CD4-positive, alpha-beta T cell treated with Interleukin-17A for 1 hour (primary cell): Measurements from ENCODE around the gene TARDBP.
"Not testable (repeated sequence)": the region's sequence is repeated elsewhere in the genome, so short reads cannot be mapped to it uniquely, and the experiment has no call there.

ENCODE experiments used
- DNase-seq: peaks from one replicate; pipeline ENCODE4 v3.0.0-alpha.2; 2020

TARDBP gene

DNA sequence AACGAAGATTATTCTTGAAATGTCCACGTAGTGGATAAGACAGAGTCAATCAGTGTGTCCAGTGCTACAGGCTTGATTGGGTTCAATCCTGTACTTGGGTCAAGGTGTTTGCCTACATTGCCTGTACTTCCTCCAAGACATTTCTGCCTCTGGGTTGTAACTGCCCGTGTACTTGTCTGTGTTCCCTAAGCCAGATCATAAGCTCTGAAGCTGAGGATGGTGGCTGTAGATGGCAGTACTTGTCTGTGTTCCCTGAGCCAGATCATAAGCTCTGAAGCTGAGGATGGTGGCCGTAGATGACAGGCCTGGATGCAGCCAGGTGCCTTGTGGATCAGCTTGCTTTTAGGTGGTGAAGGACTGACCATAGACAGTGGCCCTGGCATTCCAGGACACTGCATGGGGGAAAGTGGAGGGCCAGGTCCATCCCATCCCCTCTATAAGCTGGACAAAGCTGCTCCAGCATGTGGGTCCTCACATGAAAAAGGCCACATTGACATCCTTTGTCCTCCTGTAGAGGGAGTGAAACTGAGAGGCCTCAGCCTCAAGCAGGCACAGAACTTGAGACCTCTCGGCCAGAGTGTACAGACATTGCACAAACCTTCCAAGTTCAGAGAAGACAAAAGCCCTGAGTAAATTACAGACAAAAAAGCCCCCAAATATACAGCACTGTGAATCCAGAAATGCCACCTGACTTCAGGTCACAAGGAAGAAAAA, 49.4 kb downstream of the TARDBP start:
- DNase-seq: no peak

DNA sequence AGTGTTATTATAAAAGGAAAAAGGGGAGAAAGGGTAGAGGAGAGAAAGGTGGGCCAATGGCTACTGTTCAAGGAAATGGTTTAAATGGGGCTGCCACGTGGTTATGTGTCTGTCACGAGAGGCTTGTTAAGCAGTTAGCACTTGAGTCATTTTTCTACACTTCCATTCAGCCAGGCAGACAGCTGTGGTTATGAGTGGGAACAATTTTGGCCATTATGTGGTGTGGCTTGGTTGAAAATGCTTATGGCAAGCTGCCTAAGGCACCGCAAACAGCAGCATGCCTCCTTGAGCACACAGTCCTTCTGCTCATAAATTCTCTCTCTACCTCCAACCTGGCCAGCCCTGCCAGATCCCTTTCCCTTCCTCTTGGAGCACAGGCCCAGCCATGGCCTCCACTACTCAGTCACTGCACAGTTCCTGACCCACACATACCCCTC, 50.5 kb downstream of the TARDBP start:
- DNase-seq: peak; percentile 39

DNA sequence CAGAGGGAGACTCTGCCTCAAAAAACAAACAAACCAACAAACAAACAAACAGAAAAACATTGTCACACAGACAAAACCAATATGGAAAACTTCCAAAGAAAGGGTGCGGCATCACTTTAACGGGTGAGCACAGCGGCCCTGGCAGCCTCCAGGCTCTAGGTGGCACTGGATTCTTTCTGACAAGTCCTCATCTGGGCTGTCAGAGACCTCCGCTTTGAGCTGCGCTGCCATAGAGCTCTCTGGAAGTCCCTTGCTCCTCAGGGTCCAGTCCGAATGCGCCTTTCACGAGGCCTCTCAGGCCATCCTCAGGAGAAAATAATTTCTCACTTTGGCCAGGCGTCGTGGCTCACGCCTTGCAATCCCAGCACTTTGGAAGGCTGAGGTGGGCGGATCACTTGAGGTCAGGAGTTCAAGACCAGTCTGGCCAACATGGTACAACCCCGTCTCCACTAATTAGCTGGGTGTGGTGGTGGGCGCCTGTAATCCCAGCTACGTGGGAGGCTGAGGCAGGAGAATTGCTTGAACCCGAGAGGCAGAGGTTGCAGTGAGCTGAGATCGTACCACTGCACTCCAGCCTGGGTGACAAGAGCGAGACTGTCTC, 51.6 kb downstream of the TARDBP start:
- not testable (repeated sequence) for DNase-seq

DNA sequence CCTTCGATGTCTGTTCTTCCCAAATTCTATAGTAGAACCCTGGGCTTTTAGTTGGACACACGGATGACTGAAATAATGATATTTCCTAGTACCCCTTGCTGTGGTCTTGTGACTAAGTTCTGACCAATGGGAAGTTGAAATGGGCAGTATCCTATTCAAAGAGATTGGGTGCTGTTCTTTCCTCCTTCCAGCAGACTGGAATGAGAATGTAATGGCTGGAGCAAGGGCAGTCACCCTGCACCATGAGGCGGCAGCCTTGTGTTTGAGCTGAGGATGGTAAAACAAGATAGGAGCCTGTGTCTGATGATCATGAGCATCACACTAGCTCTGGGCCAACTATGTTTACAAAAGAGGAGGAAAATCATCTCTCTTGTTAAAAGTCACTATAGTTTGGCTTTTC, 52.5 kb downstream of the TARDBP start:
- DNase-seq: no peak

DNA sequence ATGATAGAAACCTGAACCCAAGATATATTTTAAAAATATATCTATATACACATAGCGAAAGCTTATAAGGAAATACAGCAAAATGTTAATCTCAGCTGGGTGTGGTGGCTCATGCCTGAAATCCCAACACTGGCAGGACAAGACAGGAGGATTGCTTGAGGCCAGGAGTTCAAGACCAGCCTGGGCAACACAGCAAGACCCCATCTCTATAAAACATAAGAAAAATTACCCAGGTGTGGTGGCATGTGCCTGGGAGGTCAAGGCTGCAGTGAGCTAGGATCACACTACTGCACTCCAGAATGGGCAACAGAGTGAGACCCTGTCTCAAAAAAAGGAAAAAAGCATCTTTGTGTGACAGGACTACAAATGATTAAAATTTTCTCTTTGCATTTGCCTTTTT, 53.3 kb downstream of the TARDBP start:
- DNase-seq: no peak

DNA sequence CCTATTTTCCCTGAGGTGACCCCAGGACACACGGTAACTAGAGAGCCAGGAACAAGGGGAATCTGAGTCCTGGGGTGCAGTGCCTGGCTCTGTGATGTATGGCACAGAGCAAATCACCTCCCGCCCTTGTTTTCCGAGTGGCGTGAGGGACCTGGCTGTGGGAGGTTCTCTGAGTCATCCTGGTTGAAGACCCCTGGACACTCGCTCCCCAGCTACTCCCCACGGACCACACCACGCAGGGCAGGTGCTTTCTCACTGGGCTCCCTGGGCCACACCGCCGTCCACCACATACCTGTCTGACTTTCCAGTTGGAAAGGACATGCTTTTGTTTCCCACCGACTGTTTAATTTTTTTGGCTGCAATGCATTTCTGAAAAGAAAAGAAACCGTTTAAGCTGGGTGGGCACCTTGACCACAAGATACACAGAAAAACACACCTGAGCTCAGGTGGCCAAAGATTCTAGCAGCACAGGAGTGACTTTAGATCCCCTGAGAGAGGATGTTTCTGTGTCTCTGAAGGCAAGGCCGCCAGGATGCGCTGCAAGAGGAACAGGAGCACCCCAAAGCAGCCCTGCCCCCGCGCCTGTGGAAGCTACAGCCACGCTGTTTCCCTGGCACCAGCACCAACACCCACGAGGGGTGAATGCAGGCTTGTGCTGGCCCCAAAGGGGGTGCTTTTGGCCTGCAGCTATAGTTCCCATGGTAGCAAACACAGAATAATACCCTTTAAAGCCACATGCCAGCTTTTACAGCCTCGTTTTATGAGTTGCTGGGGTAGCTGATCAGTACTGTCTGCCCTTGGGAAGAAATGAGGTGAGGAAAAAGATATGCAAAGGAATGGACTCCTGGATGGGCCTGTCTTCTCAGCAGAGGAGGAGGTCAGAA, 55.5 kb downstream of the TARDBP start:
- DNase-seq: no peak

DNA sequence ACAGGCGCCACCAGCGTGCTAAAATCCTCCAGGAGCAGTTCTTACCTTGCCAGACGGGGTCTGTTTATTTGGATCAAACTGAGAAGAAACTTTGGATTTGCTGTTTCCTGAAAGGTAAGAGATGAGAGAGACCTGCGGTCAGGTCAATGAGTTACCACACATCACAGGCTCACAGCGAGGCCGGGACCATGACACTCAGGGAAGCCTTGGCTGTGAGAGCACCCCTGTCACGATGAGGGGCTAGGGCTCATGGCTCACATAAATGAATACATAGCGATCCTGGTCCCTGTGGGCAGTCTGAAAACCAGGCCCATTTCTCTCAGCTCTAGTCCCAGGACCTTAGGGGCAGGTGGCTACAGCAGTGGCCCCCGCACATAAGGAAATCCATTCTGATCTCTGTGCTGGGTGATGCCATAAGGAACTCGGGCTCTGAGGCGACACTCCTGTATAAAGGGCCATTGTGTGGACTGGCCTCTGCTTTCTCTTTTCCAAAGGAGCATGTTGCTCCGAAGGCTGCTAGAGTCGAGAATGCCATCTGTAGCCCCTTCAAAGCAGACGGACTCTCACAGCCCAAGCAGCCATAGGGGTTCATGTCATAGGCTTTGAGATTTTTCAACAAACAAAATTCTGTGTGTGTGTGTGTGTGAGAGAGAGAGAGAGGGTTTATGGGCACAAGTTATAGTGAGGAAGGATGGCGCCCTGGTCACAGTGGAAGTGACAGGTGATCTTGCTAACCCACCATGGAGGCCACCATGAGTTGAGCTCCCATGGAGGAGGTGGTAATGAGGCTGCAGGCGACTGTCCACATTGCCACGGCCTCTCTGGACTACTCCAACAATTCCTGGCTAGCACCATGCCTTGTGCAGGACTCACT, 56.4 kb downstream of the TARDBP start:
- DNase-seq: no peak

DNA sequence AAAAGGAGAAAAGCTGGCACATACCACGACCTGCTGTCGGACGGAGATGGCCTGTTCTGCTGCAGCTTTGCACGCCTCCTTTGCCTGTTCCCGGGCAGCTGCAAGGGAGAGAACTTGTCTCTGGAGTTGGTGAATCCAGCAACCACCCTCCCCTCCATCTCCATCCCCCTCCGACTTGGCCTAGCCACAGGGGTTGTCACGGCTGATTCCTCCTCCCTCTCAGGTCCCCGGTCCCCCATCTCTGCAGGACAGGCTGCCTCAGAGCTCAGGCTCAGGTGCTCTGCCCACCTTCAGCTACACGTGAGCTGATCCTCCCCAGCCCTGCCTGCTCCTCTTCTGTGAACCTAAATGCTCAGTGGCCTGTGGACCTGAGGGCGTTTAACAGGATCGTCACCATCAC, 58.4 kb downstream of the TARDBP start:
- DNase-seq: no peak

DNA sequence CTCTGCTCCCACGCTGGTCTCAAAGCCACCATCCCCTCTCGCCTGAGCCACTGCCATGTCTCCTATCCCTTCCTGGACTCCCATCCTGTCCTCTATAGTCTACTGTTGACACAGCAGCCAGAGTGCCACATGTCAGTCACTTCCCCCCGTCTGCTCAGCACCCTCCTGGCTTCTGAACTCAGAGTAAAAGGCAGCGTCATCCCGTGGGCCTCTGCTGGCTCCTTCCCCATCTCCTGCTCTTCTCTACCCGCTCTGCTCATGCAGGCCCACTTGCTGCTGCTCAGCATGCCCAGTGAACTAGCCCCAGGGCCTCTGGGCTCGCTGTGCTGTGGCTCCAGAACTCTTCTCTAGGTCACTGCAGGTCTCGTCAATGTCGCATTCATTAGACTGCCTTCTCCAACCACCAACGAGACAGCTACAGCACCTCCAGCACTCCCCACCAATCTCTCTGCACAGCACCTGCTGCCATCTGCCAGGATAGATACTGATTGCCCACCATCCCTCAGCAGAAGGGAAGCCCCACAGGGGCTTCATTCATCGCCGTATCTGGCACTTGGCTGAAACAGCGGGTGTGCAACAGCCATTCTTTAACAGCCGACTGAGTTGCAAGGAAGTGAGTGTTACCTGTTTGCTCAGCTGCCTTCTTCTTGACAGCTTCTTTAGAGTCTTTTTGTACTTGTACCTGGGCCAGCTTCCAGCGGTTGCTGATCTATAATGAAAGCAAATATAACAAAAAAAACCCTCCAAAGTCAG, 59.2 kb downstream of the TARDBP start:
- no peak for DNase-seq

DNA sequence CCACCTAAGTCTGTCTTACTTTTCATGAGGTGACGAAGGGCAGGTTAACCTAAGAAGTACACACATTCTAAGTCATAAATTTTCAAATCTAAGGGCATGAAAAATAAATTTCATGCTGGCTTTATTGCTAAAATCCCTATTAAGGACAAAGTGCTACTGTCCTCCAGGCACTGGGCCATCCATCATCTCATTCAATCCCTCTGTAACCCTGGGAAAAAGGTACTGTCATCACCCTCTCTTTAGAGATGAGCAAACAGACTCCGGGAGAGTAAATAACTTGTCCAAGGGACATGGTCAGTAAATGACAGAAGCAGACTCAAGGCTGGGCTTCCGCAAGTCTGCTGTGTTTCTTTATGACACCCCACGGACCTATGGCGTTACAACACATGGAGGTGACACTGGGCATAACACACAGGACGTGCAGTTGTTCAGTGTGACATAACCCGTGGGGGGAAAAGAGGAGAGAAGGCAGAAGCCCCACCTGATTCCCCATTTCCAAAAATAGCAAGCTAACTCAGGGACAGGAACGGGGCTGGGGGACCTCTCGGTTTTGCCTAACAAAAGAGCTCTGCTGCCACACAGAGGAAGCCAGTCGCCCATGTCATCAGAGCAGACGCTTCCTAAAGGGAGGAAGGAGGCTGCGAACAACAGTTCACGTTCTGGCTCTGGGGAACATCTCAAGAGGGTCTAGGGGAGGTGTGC, 59.9 kb downstream of the TARDBP start:
- DNase-seq: no peak

DNA sequence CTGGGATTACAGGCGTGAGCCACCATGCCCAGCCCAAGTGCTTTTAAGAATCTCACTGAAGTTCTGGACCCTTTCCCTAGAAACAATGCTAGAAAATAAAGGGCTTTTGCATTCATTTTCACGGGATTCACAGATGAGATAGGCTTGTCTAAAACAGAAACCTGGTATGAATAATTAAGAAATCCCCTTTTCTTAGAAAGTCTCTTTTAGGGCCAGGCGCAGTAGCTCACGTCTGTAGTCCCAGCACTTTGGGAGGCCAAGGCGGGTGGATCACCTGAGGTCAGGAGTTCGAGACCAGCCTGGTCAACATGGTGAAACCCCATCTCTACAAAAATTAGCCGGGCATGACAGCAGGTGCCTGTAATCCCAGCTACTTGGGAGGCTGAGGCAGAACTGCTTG, 60.9 kb downstream of the TARDBP start:
- not testable (repeated sequence) for DNase-seq
